T-helper 1 cell treated with Interleukin-12 subunit alpha and Interleukin-12 subunit beta and Interleukin-4 antibody, amounts not matched to agents 30 ng/mL and 1 ng/mL, for 36 hours (primary cell): ENCODE results near the gene FAM25C. TPM values are rescaled to one million over a fixed set of nuclear protein-coding genes. Genes with fewer than 3 reads are reported as not detected.
"Not testable (repeated sequence)": the region's sequence is repeated elsewhere in the genome, so short reads cannot be mapped to it uniquely, and the experiment has no call there.

Experiments used
- intact Hi-C: fragments of 100-400 bp; cut with micrococcal nuclease; formaldehyde crosslinking; loops from one replicate; pipeline ENCODE4 v1.15.1; 2024
- total RNA-seq: library from RNA; stranded (reverse); gene quantifications from 2 replicates; pipeline ENCODE4 v1.2.3, GENCODE V29; 2022

FAM25C gene
- total RNA-seq, 1 donor from 2014 or later: not detected

GRCh38 chr10:47957158-47957557 lies 42.4 kb downstream of the FAM25C start:
- intact Hi-C loops: not testable (repeated sequence)

GRCh38 chr10:47947424-47947823 lies 52.2 kb downstream of the FAM25C start:
- intact Hi-C loops: not testable (repeated sequence)

Other genes with a start within 250 kb of the FAM25C start
- gene SYT15B, start 236.2 kb downstream of the FAM25C start, total RNA-seq: 0.17 and 0.39 TPM in 2 replicates
- gene NPY4R2, start 81.1 kb downstream of the FAM25C start, total RNA-seq: not detected in 2 replicates